ENCODE data around the gene GATAD2A.
A peak's percentile ranks its signal among the peaks of the same experiment; 100 is the strongest.

The GATAD2A gene

GRCh38 chr19:19534556-19535265 is 129.2 kb downstream of the GATAD2A start:
- DNase-seq, result no peak

GRCh38 chr19:19535311-19536191 is 130.1 kb downstream of the GATAD2A start:
- DNase-seq, result no peak

GRCh38 chr19:19537075-19538048 is 131.9 kb downstream of the GATAD2A start:
- no peak for DNase-seq

GRCh38 chr19:19538061-19538784 is 132.7 kb downstream of the GATAD2A start, which contains the start of gene CILP2:
Gene CILP2, plus strand, starts transcription at chr19:19538265. Its CDS starts 85 bp downstream, at chr19:19538350.
- peak; percentile 58 for DNase-seq

DNA sequence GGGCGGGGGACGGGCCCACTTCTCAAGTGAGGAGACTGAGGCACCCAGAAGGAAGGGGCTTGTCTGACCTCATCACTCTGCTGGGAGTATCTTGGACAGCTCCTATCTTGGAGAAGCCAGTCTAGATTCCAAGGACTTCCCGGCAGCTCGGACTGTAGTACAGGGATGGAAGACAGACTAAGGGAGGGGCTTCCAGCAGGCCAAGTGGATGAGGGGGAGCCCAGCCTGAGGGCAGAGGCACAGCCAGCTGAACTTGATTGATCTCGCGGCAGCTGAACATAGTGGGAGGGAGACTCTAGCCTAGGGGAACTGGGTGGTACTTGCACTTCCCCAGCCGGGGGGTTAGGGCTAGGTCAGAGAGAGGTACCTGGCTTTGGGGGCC is 133.3 kb downstream of the GATAD2A start:
- peak; percentile 2 for DNase-seq

GRCh38 chr19:19539698-19540063 is 134.2 kb downstream of the GATAD2A start:
- DNase-seq, result no peak

GRCh38 chr19:19540064-19540714 is 134.7 kb downstream of the GATAD2A start:
- peak; percentile 75 for DNase-seq

GRCh38 chr19:19540715-19541515 is 135.4 kb downstream of the GATAD2A start:
- DNase-seq, result peak; percentile 90

DNA sequence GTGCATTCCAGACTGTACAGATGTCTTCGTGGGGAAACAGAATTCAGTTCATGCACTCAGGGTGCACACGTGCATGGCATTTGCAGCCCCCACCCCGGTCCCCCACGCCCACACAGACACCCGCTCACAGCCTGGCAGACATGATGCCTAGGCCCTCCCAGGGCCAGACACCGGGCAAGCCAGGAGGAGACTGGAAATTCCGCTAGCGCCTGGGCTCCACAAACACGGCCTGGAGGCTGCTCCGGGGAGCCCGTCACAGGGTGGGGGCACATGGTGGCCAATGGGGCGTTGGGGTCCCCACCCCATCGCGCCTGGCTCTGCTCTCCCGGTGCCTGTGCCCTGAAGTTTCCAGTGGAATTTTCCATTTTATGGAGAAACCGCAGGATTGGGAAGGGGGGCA is 136.1 kb downstream of the GATAD2A start:
- no peak for DNase-seq

DNA sequence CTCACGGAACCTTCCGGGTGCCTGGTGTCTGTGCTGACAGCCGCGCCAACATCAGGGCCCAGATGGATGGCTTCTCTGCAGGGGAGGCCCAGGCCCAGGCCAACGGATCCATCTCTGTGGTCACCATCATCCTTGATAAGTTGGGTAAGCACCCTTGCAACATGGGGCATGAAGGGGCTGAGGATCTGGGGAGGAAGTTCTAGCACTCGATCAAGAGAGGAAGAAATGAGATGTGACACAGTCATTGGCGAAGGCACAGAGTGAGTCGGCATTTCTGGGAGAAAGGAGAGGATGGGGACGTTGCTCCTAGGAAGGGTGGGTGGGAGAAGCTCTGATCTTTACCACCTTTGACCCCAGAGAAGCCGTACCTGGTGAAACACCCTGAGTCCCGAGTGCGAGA is 137.0 kb downstream of the GATAD2A start:
- no peak for DNase-seq

DNA sequence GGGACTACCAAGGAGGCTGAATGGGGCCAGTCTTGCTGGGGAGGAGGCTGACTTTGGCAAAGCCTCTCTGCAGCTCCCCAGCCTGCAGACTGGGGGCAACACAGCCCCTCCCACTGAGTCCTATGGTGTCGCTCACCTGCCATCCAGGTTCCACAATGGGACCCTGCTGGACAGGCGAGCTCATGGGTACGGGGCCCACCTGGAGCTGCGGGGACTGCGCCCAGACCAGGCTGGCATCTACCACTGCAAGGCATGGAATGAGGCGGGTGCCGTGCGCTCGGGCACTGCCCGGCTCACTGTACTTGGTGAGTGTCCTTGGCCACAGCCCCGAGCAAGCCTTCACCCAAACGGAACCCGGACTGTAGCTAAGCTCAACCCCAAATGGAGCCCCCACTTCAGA is 137.6 kb downstream of the GATAD2A start:
- no peak for DNase-seq

DNA sequence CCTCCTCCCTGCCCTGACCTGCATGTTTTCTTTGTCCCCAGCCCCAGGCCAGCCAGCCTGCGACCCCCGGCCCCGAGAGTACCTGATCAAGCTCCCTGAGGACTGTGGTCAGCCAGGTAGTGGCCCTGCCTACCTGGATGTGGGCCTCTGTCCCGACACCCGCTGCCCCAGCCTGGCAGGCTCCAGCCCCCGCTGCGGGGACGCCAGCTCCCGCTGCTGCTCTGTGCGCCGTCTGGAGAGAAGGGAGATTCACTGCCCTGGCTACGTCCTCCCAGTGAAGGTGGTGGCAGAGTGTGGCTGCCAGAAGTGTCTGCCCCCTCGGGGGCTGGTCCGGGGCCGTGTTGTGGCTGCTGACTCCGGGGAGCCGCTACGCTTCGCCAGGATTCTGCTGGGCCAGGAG is 138.2 kb downstream of the GATAD2A start:
- DNase-seq, result no peak

GRCh38 chr19:19544257-19544953 is 138.9 kb downstream of the GATAD2A start:
- DNase-seq, result no peak

- no peak for DNase-seq
Measured at GRCh38 chr19:19544954-19545591, 139.6 kb downstream of the GATAD2A start.

GRCh38 chr19:19545707-19546106 is 140.2 kb downstream of the GATAD2A start:
- DNase-seq, result no peak

GRCh38 chr19:19546751-19547162 is 141.3 kb downstream of the GATAD2A start:
- DNase-seq, result no peak

- DNase-seq, result no peak
Measured at GRCh38 chr19:19547674-19548336, 142.3 kb downstream of the GATAD2A start.

DNA sequence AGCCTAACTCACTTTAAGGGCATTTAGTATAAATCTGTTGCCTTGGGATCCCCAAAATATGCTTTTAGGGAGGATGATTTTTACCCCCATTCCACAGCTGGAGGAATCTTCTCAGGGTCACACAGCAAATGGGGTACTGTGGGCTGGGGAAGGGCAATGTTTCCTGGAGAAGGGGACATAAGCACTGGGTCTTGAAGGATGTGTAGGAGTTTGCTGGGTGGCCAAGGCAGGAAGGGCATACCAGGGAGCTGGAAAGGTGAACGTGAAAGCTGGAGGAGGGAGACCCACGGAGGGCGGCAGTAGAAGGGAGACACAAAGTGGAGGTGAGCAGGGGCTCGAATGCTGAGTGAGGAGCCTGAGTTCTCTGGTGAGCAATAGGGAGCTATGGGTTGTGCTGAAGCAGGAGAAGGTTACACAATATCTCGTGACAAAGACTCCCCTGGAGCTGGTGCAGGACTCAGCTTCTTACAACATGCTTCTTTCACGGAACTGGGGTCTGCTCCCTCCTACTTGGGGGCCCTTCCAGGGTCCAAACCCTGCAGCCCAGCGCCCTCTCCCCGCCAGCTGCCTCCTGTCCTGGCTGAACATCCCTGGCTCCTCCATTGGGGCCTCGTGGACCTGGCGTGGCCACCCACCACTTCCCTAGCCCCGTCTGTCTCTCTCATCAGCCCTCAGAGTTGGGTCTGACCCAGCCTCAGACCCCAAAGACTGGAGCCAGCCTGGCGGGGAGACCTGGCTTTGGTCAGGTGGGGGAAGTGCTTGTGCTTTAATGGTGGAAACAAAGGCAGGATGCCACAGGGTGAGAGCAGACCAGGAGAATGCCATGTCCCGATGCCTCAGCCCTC is 143.7 kb downstream of the GATAD2A start:
- DNase-seq, result no peak
